Measurements from ENCODE around the gene GREB1. TPM values are rescaled to one million over a fixed set of nuclear protein-coding genes. Genes with fewer than 3 reads are reported as not detected.
A peak's percentile ranks its signal among the peaks of the same experiment; 100 is the strongest.

GREB1 gene
- total RNA-seq, 4 donors from 2014 or later = 3.1 to 8.8 (median 6.5) TPM

GRCh38 chr2:11512431-11512830, 21.4 kb upstream of the GREB1 start:
- no peaks in the 10 kb centered on the region for H3K9me3 ChIP-seq
- no peaks in the 10 kb centered on the region for H3K36me3 ChIP-seq
- peaks cover 4% of the 10 kb centered on the region for H3K27me3 ChIP-seq
- ATAC-seq = no peak
- H3K27ac ChIP-seq = no peak overlapping the region
- 65 to 74% methylated on average over 5 of the region's 5 CpGs for WGBS, 2 donors (ENCODE audit: low coverage in 1 of 2)
- peaks cover 0 to 11% (median 0%) of the 10 kb centered on the region in 3 donors for H3K4me1 ChIP-seq
- H3K4me3 ChIP-seq = no peak overlapping the region
- no peak for TF ChIP-seq CTCF (IDR thresholded peaks at IDR 0.05)
- TF ChIP-seq EP300 (IDR thresholded peaks at IDR 0.05) = no peak
- no peak for TF ChIP-seq POLR2A (IDR thresholded peaks at IDR 0.05)
- TF ChIP-seq POLR2AphosphoS5 (IDR thresholded peaks at IDR 0.05) = no peak

- Histone ChIP-seq H3K4me3 (no peak overlapping the region), H3K4me1 (peaks cover 0 to 2% (median 0%) of the 10 kb centered on the region in 3 donors), H3K27me3 (peaks cover 4% of the 10 kb centered on the region), H3K27ac (no peak overlapping the region), H3K9me3 (no peaks in the 10 kb centered on the region), H3K36me3 (no peaks in the 10 kb centered on the region)
- no peak for TF ChIP-seq EP300 (IDR thresholded peaks at IDR 0.05)
- TF ChIP-seq CTCF (IDR thresholded peaks at IDR 0.05) = no peak
- TF ChIP-seq POLR2AphosphoS5 (IDR thresholded peaks at IDR 0.05) = no peak
- no peak for TF ChIP-seq POLR2A (IDR thresholded peaks at IDR 0.05)
- no peak for ATAC-seq
- WGBS, 2 donors (ENCODE audit: low coverage in 1 of 2) = 95 to 100% methylated on average over 2 to 5 of the region's 5 CpGs
Observed at GRCh38 chr2:11513319-11513718, 20.5 kb upstream of the GREB1 start.

- Histone ChIP-seq H3K4me1 (no peaks in the 10 kb centered on the region), H3K27me3 (peaks cover 4% of the 10 kb centered on the region), H3K9me3 (no peaks in the 10 kb centered on the region), H3K36me3 (no peaks in the 10 kb centered on the region), H3K27ac (no peak overlapping the region), H3K4me3 (no peak overlapping the region)
- 84 to 92% methylated on average over 3 of the region's 3 CpGs for WGBS, 2 donors (ENCODE audit: low coverage in 1 of 2)
- no peak for TF ChIP-seq EP300 (IDR thresholded peaks at IDR 0.05)
- no peak for TF ChIP-seq POLR2A (IDR thresholded peaks at IDR 0.05)
- TF ChIP-seq POLR2AphosphoS5 (IDR thresholded peaks at IDR 0.05) = no peak
- no peak for TF ChIP-seq CTCF (IDR thresholded peaks at IDR 0.05)
- ATAC-seq = no peak
Observed at GRCh38 chr2:11514081-11514730, 19.6 kb upstream of the GREB1 start.

DNA sequence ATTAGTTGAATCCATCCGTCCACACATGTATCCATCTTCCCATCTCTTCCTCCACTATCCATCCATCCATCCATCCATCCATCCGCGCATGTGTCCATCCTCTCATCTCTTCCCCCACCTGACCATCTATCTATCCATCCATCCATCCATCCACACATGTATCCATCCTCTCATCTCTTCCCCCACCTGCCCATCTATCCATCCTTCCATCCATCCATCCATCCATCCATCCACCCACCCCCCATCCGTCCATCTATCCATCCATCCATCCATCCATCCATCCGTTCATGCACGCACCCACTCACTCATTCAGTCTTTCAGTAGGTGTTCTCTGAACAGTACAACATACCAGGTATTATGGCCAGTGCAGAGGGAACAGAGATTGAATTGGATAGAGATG, 18.9 kb upstream of the GREB1 start:
- no peak overlapping the region for H3K4me3 ChIP-seq
- H3K27me3 ChIP-seq = peaks cover 4% of the 10 kb centered on the region
- WGBS, 2 donors (ENCODE audit: low coverage in 1 of 2) = 43 to 84% methylated on average over 2 to 6 of the region's 6 CpGs
- ATAC-seq = no peak
- no peaks in the 10 kb centered on the region for H3K36me3 ChIP-seq
- H3K27ac ChIP-seq = no peak overlapping the region
- no peak for TF ChIP-seq POLR2A (IDR thresholded peaks at IDR 0.05)
- no peak for TF ChIP-seq CTCF (IDR thresholded peaks at IDR 0.05)
- TF ChIP-seq POLR2AphosphoS5 (IDR thresholded peaks at IDR 0.05) = no peak
- no peak for TF ChIP-seq EP300 (IDR thresholded peaks at IDR 0.05)
- no peaks in the 10 kb centered on the region for H3K4me1 ChIP-seq
- H3K9me3 ChIP-seq = no peaks in the 10 kb centered on the region

DNA sequence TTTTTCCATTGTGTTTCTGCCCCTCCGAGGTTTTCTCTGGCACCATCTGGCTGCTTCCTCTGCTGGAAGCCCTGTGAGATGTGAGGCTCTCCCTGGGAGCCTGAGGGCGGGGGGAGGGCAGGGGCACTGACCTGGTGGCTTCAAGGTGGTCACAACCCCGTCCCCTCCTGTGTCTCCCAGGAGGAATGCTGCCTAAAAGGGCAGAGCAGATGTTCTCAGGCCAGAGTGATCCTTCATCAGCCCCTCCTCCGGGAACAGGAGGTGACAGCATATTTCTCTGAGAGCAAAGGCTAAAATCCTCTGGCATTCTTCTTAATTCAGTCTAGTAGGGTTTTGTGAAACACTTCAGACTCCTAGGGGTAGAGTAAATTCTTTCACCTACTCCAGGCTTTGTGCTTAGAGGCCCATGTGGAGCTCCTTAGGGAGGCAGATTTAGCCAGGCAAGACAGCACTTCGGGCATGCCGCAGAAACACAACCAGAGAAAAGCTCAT, 18.3 kb upstream of the GREB1 start:
- H3K36me3 ChIP-seq = no peaks in the 10 kb centered on the region
- no peaks in the 10 kb centered on the region for H3K9me3 ChIP-seq
- H3K27ac ChIP-seq = peak overlapping the region in 2 of 4 donors; percentile 31 to 55
- no peaks in the 10 kb centered on the region for H3K4me1 ChIP-seq
- 48 to 100% methylated on average over 1 to 4 of the region's 6 CpGs for WGBS, 2 donors (ENCODE audit: low coverage in 1 of 2)
- H3K4me3 ChIP-seq = no peak overlapping the region
- peak; percentile 46 for ATAC-seq
- peaks cover 4% of the 10 kb centered on the region for H3K27me3 ChIP-seq
- no peak for TF ChIP-seq EP300 (IDR thresholded peaks at IDR 0.05)
- TF ChIP-seq POLR2A (IDR thresholded peaks at IDR 0.05) = no peak
- TF ChIP-seq CTCF (IDR thresholded peaks at IDR 0.05) = no peak
- TF ChIP-seq POLR2AphosphoS5 (IDR thresholded peaks at IDR 0.05) = no peak

Data from gastroesophageal sphincter (tissue), 4 donors.